CD8-positive, alpha-beta memory T cell (primary cell): ENCODE results near the gene SPPL2C. TPM values are rescaled to one million over a fixed set of nuclear protein-coding genes. Genes with fewer than 3 reads are reported as not detected.

ENCODE experiments used
- CTCF ChIA-PET: fragments of 350-600 bp; sonication (Branson Sonifier 250); formaldehyde crosslinking; loops from one replicate; lab custom pipeline; 2021; ENCODE audit warnings: antibody characterized with exemption; lab: Charles Lee
- POLR2A ChIA-PET: fragments of 350-600 bp; sonication (Branson Sonifier 250); formaldehyde crosslinking; loops from one replicate; lab custom pipeline; 2021; ENCODE audit warnings: antibody characterized with exemption; lab: Charles Lee
- DNase-seq, 5 donors: peaks; one replicate each; pipeline versions ENCODE4 v3.0.0 to v3.0.0-alpha.2; 2020 to 2022; ENCODE audit warnings: mixed read lengths in 1 of 5
- H3K27ac ChIP-seq: one replicate; pipeline ENCODE4 v1.7.0; 2013; ENCODE audit warnings: low read depth, mild to moderate bottlenecking, low read length, moderate library complexity
- H3K27me3 ChIP-seq: 2 replicates; pipeline ENCODE4 v1.7.0; 2013; ENCODE audit warnings: low read length, mild to moderate bottlenecking; ENCODE audit not compliant: insufficient read depth, poor library complexity, severe bottlenecking
- H3K36me3 ChIP-seq: 2 replicates; pipeline ENCODE4 v1.7.0; 2013; ENCODE audit warnings: mild to moderate bottlenecking, low read length, moderate library complexity; ENCODE audit not compliant: insufficient read depth
- H3K4me1 ChIP-seq: 2 replicates; pipeline ENCODE4 v1.7.0; 2013; ENCODE audit warnings: mild to moderate bottlenecking, low read length, moderate library complexity; ENCODE audit not compliant: insufficient read depth
- H3K4me3 ChIP-seq: 2 replicates; pipeline ENCODE4 v1.7.0; 2013; ENCODE audit warnings: mild to moderate bottlenecking, low read length
- H3K9me3 ChIP-seq: 2 replicates; pipeline ENCODE4 v1.7.0; 2013; ENCODE audit warnings: mild to moderate bottlenecking, low read length
- H3K27ac Mint-ChIP-seq, 8 donors: one replicate each; pipeline ENCODE4 v1.8.0; 2020 to 2021; ENCODE audit warnings: mixed read lengths in 8 of 8, mild to moderate bottlenecking in 6 of 8, inconsistent platforms in 3 of 8, moderate library complexity in 3 of 8
- H3K27me3 Mint-ChIP-seq, 2 donors: one replicate each; pipeline ENCODE4 v1.8.0; 2020 to 2021; ENCODE audit warnings: mixed read lengths in 2 of 2, mild to moderate bottlenecking in 1 of 2, moderate library complexity in 1 of 2
- H3K36me3 Mint-ChIP-seq, 3 donors: one replicate each; pipeline ENCODE4 v1.8.0; 2020 to 2021; ENCODE audit warnings: mixed read lengths in 3 of 3, inconsistent platforms in 1 of 3, mild to moderate bottlenecking in 1 of 3
- H3K4me1 Mint-ChIP-seq, 3 donors: one replicate each; pipeline ENCODE4 v1.8.0; 2020 to 2021; ENCODE audit warnings: mixed read lengths in 3 of 3, inconsistent platforms in 1 of 3, mild to moderate bottlenecking in 1 of 3
- H3K4me3 Mint-ChIP-seq, 7 donors: one replicate each; pipeline ENCODE4 v1.8.0; 2020 to 2021; ENCODE audit warnings: mixed read lengths in 7 of 7, mild to moderate bottlenecking in 6 of 7, moderate library complexity in 4 of 7, inconsistent platforms in 2 of 7
- H3K9me3 Mint-ChIP-seq, 5 donors: one replicate each; pipeline ENCODE4 v1.8.0; 2020 to 2022; ENCODE audit warnings: mixed read lengths in 5 of 5, mild to moderate bottlenecking in 3 of 5, moderate library complexity in 2 of 5, inconsistent platforms in 1 of 5
- polyA plus RNA-seq: library from polyadenylated mRNA; unstranded; fragments of 300-500 nt; fragmentation: Illumina TruSeq; gene quantifications from one replicate; pipeline ENCODE4 v1.2.3, GENCODE V29; 2021
- total RNA-seq, 2 experiments: library from RNA; stranded (reverse); gene quantifications; one replicate each; pipeline ENCODE4 v1.2.3, GENCODE V29; 2021

Gene SPPL2C
- total and polyA plus RNA-seq, 3 experiments from 2014 or later: not detected

GRCh38 chr17:45849536-45849990, 4.9 kb downstream of the SPPL2C start:
- Mint-ChIP-seq H3K4me1 (peaks cover 4 to 8% (median 5%) of the 10 kb centered on the region in 3 donors), H3K36me3 (no peaks in the 10 kb centered on the region), H3K27me3 (peaks cover 9 to 38% of the 10 kb centered on the region in 2 donors), H3K9me3 (no peaks in the 10 kb centered on the region), H3K27ac (no peak overlapping the region), H3K4me3 (no peak overlapping the region)
- CTCF ChIA-PET: interaction anchor here (1.3 kb wide), 1 partner anchor 17 kb away, joined by 3 read pairs; no protein-coding TSS in a partner anchor
- Histone ChIP-seq H3K4me3 (no peak overlapping the region), H3K27ac (no peak overlapping the region), H3K9me3 (no peaks in the 10 kb centered on the region), H3K27me3 (no peaks in the 10 kb centered on the region), H3K4me1 (no peaks in the 10 kb centered on the region), H3K36me3 (no peaks in the 10 kb centered on the region)
- no peak for DNase-seq
- POLR2A ChIA-PET: no interaction called here

GRCh38 chr17:45850011-45850410, 5.3 kb downstream of the SPPL2C start:
- POLR2A ChIA-PET: no interaction called here

GRCh38 chr17:45850468-45850867, 5.8 kb downstream of the SPPL2C start:
- Histone ChIP-seq H3K27me3 (no peaks in the 10 kb centered on the region), H3K4me3 (no peak overlapping the region), H3K36me3 (no peaks in the 10 kb centered on the region), H3K4me1 (no peaks in the 10 kb centered on the region), H3K27ac (no peak overlapping the region), H3K9me3 (no peaks in the 10 kb centered on the region)
- Mint-ChIP-seq H3K9me3 (no peaks in the 10 kb centered on the region), H3K27me3 (peaks cover 13 to 43% of the 10 kb centered on the region in 2 donors), H3K27ac (no peak overlapping the region), H3K4me1 (peaks cover 4 to 8% (median 5%) of the 10 kb centered on the region in 3 donors), H3K4me3 (no peak overlapping the region), H3K36me3 (no peaks in the 10 kb centered on the region)
- CTCF ChIA-PET: interaction anchor here (2.1 kb wide), 1 partner anchor 210 kb away, joined by 6 read pairs; no protein-coding TSS in a partner anchor
- POLR2A ChIA-PET: no interaction called here
- DNase-seq: no peak

More at GRCh38 chr17:45850011-45850410, 5.3 kb downstream of the SPPL2C start:
- H3K36me3 ChIP-seq: no peaks in the 10 kb centered on the region
- no peaks in the 10 kb centered on the region for H3K27me3 ChIP-seq
- H3K4me1 ChIP-seq: no peaks in the 10 kb centered on the region
- Mint-ChIP-seq H3K4me1 (peaks cover 4 to 8% (median 5%) of the 10 kb centered on the region in 3 donors), H3K27me3 (peaks cover 10 to 39% of the 10 kb centered on the region in 2 donors), H3K4me3 (no peak overlapping the region), H3K36me3 (no peaks in the 10 kb centered on the region), H3K9me3 (no peaks in the 10 kb centered on the region), H3K27ac (no peak overlapping the region)
- DNase-seq: no peak
- no peaks in the 10 kb centered on the region for H3K9me3 ChIP-seq
- CTCF ChIA-PET: no interaction called here
- H3K4me3 ChIP-seq: no peak overlapping the region
- H3K27ac ChIP-seq: no peak overlapping the region

- Mint-ChIP-seq H3K27ac (no peak overlapping the region), H3K36me3 (no peaks in the 10 kb centered on the region), H3K27me3 (peaks cover 13 to 48% of the 10 kb centered on the region in 2 donors), H3K4me3 (no peak overlapping the region), H3K9me3 (no peaks in the 10 kb centered on the region), H3K4me1 (peaks cover 4 to 8% (median 5%) of the 10 kb centered on the region in 3 donors)
- H3K27me3 ChIP-seq: no peaks in the 10 kb centered on the region
- no peaks in the 10 kb centered on the region for H3K36me3 ChIP-seq
- H3K9me3 ChIP-seq: no peaks in the 10 kb centered on the region
- H3K4me1 ChIP-seq: no peaks in the 10 kb centered on the region
- POLR2A ChIA-PET: no interaction called here
- H3K4me3 ChIP-seq: no peak overlapping the region
- no peak for DNase-seq
- no peak overlapping the region for H3K27ac ChIP-seq
- CTCF ChIA-PET: interaction anchor here (2.1 to 2.2 kb wide), 2 partner anchors 19 to 211 kb away, joined by 5 to 6 read pairs; no protein-coding TSS in a partner anchor
Measured at GRCh38 chr17:45851022-45851421, 6.3 kb downstream of the SPPL2C start.

GRCh38 chr17:45851464-45851863, 6.8 kb downstream of the SPPL2C start:
- Histone ChIP-seq H3K27me3 (no peaks in the 10 kb centered on the region), H3K4me3 (no peak overlapping the region), H3K27ac (no peak overlapping the region), H3K9me3 (no peaks in the 10 kb centered on the region), H3K4me1 (no peaks in the 10 kb centered on the region), H3K36me3 (no peaks in the 10 kb centered on the region)
- DNase-seq: no peak
- Mint-ChIP-seq H3K4me1 (peaks cover 4 to 8% (median 5%) of the 10 kb centered on the region in 3 donors), H3K9me3 (no peaks in the 10 kb centered on the region), H3K36me3 (no peaks in the 10 kb centered on the region), H3K4me3 (no peak overlapping the region), H3K27ac (no peak overlapping the region), H3K27me3 (peaks cover 15 to 52% of the 10 kb centered on the region in 2 donors)
- CTCF ChIA-PET: interaction anchor here (1.1 to 2.2 kb wide), 3 partner anchors 12 to 211 kb away, joined by 3 to 6 read pairs (median 5); no protein-coding TSS in a partner anchor
- POLR2A ChIA-PET: no interaction called here

GRCh38 chr17:45851873-45852272, 7.2 kb downstream of the SPPL2C start:
- ChIA-PET CTCF (interaction anchor here (0.9 to 2.2 kb wide), 4 partner anchors 11 to 212 kb away, joined by 3 to 6 read pairs (median 4); no protein-coding TSS in a partner anchor), POLR2A (no interaction called here)
- H3K4me3 ChIP-seq: no peak overlapping the region
- no peaks in the 10 kb centered on the region for H3K36me3 Mint-ChIP-seq
- H3K27me3 ChIP-seq: no peaks in the 10 kb centered on the region
- H3K4me3 Mint-ChIP-seq: no peak overlapping the region
- no peaks in the 10 kb centered on the region for H3K9me3 ChIP-seq
- no peak for DNase-seq
- H3K36me3 ChIP-seq: no peaks in the 10 kb centered on the region
- H3K27ac Mint-ChIP-seq: peak overlapping the region in 1 of 8 donors; percentile 41
- H3K27ac ChIP-seq: no peak overlapping the region
- peaks cover 4 to 8% (median 5%) of the 10 kb centered on the region in 3 donors for H3K4me1 Mint-ChIP-seq
- no peaks in the 10 kb centered on the region for H3K9me3 Mint-ChIP-seq
- H3K4me1 ChIP-seq: no peaks in the 10 kb centered on the region
- H3K27me3 Mint-ChIP-seq: peaks cover 20 to 56% of the 10 kb centered on the region in 2 donors

- ChIA-PET POLR2A (no interaction called here), CTCF (interaction anchor here (0.9 to 2.2 kb wide), 3 partner anchors 21 to 213 kb away, joined by 3 to 6 read pairs (median 5); no protein-coding TSS in a partner anchor)
- Mint-ChIP-seq H3K4me3 (peak overlapping the region in 3 of 7 donors; percentile 37 to 54 (median 49)), H3K36me3 (no peaks in the 10 kb centered on the region), H3K27me3 (peaks cover 21 to 60% of the 10 kb centered on the region in 2 donors), H3K9me3 (no peaks in the 10 kb centered on the region), H3K4me1 (peaks cover 4 to 8% (median 5%) of the 10 kb centered on the region in 3 donors), H3K27ac (peak overlapping the region in 1 of 8 donors; percentile 41)
- Histone ChIP-seq H3K27ac (no peak overlapping the region), H3K4me3 (no peak overlapping the region), H3K9me3 (no peaks in the 10 kb centered on the region), H3K36me3 (no peaks in the 10 kb centered on the region), H3K4me1 (no peaks in the 10 kb centered on the region), H3K27me3 (no peaks in the 10 kb centered on the region)
- DNase-seq: peak; percentile 20 to 59 (median 34)
Measured at GRCh38 chr17:45852535-45853297, 8.0 kb downstream of the SPPL2C start.

- Histone ChIP-seq H3K36me3 (no peaks in the 10 kb centered on the region), H3K4me3 (no peak overlapping the region), H3K27ac (no peak overlapping the region), H3K27me3 (no peaks in the 10 kb centered on the region), H3K4me1 (no peaks in the 10 kb centered on the region), H3K9me3 (no peaks in the 10 kb centered on the region)
- ChIA-PET CTCF (interaction anchor here (0.7 kb wide), 2 partner anchors 35 to 40 kb away, joined by 3 read pairs; partner anchors contain the start of gene MAPT), POLR2A (no interaction called here)
- H3K36me3 Mint-ChIP-seq: no peaks in the 10 kb centered on the region
- H3K27me3 Mint-ChIP-seq: peaks cover 27 to 66% of the 10 kb centered on the region in 2 donors
- H3K27ac Mint-ChIP-seq: no peak overlapping the region
- no peak for DNase-seq
- H3K4me1 Mint-ChIP-seq: peaks cover 4 to 8% (median 5%) of the 10 kb centered on the region in 3 donors
- H3K9me3 Mint-ChIP-seq: no peaks in the 10 kb centered on the region
- H3K4me3 Mint-ChIP-seq: no peak overlapping the region
Measured at GRCh38 chr17:45854209-45854608, 9.5 kb downstream of the SPPL2C start.
